CD14-positive monocyte (primary cell): ENCODE results near the gene CRTC2. TPM values are rescaled to one million over a fixed set of nuclear protein-coding genes. Genes with fewer than 3 reads are reported as not detected.
A peak's percentile ranks its signal among the peaks of the same experiment; 100 is the strongest.

ENCODE experiments used
- DNase-seq, 3 donors: peaks; one replicate each; pipeline ENCODE4 v3.0.0-alpha.2; 2011 to 2022
- H2AFZ ChIP-seq: 2 replicates; pipeline ENCODE4 v1.6.0; 2012; ENCODE audit warnings: mild to moderate bottlenecking, low read depth, low read length, inconsistent platforms; ENCODE audit not compliant: insufficient read depth, poor library complexity, severe bottlenecking
- H3K27ac ChIP-seq, 2 donors: 1 replicate in 1 of 2; 2 replicates in 1 of 2; pipeline ENCODE4 v1.5.1; 2012 to 2013; ENCODE audit warnings: low read length in 2 of 2, control low read depth in 1 of 2, inconsistent platforms in 1 of 2, low read depth in 1 of 2, mild to moderate bottlenecking in 1 of 2
- H3K27me3 ChIP-seq, 2 donors: one replicate each; pipeline versions ENCODE4 v1.6.0 to v1.6.1; 2011 to 2013; ENCODE audit warnings: low read length in 2 of 2; ENCODE audit not compliant: control insufficient read depth in 2 of 2, insufficient read depth in 2 of 2
- H3K36me3 ChIP-seq, 2 donors: replicated peaks in 1 of 2; 1 replicate in 1 of 2; 2 replicates in 1 of 2; pipeline versions ENCODE4 v1.5.1 to v1.6.1; 2012 to 2013; ENCODE audit warnings: low read length in 2 of 2, control low read depth in 1 of 2, inconsistent platforms in 1 of 2, mild to moderate bottlenecking in 1 of 2; ENCODE audit not compliant: insufficient read depth in 2 of 2, control insufficient read depth in 1 of 2
- H3K4me1 ChIP-seq, 2 donors: 1 replicate in 1 of 2; 2 replicates in 1 of 2; pipeline versions ENCODE4 v1.5.1 to v1.6.1; 2012 to 2013; ENCODE audit warnings: low read length in 2 of 2, control low read depth in 1 of 2, inconsistent platforms in 1 of 2, mild to moderate bottlenecking in 1 of 2, moderate library complexity in 1 of 2; ENCODE audit not compliant: insufficient read depth in 2 of 2, control insufficient read depth in 1 of 2
- H3K4me2 ChIP-seq: replicated peaks from 2 replicates; pipeline ENCODE3; 2012; ENCODE audit warnings: low read length, moderate library complexity, mild to moderate bottlenecking; ENCODE audit not compliant: poor library complexity, severe bottlenecking; ENCODE audit errors: extremely low read depth
- H3K4me3 ChIP-seq, 3 experiments: fragments of 200-600 bp in 1 of 3; sonication (generic) in 1 of 3; replicated peaks in 1 of 3; 1 replicate in 2 of 3; 2 replicates in 1 of 3; pipeline ENCODE4 v1.5.1; 2011 to 2013; ENCODE audit warnings: low read length in 3 of 3, mild to moderate bottlenecking in 3 of 3, control low read depth in 2 of 3, low read depth in 2 of 3, inconsistent platforms in 1 of 3, moderate library complexity in 1 of 3
- H3K79me2 ChIP-seq: 2 replicates; pipeline ENCODE4 v1.6.0; 2012; ENCODE audit warnings: mild to moderate bottlenecking, control low read depth, inconsistent platforms, low read length, moderate library complexity; ENCODE audit not compliant: insufficient read depth
- H3K9ac ChIP-seq: 2 replicates; pipeline ENCODE4 v1.6.0; 2017; ENCODE audit warnings: low read length, mild to moderate bottlenecking; ENCODE audit not compliant: insufficient read depth, poor library complexity, severe bottlenecking
- H3K9me3 ChIP-seq, 2 donors: replicated peaks in 1 of 2; 1 replicate in 1 of 2; 2 replicates in 1 of 2; pipeline versions ENCODE4 v1.5.1 to v1.6.1; 2012 to 2013; ENCODE audit warnings: low read length in 2 of 2, control low read depth in 1 of 2; ENCODE audit not compliant: control insufficient read depth in 1 of 2, insufficient read depth in 1 of 2
- H4K20me1 ChIP-seq: 2 replicates; pipeline ENCODE4 v1.6.0; 2012; ENCODE audit warnings: mild to moderate bottlenecking, low read length, control low read depth, moderate library complexity; ENCODE audit not compliant: insufficient read depth
- H3K27ac Mint-ChIP-seq, 7 donors: one replicate each; pipeline ENCODE4 v1.8.0; 2020; ENCODE audit warnings: mild to moderate bottlenecking in 7 of 7, mixed read lengths in 7 of 7, moderate library complexity in 6 of 7, inconsistent platforms in 2 of 7
- H3K27me3 Mint-ChIP-seq, 3 donors: one replicate each; pipeline ENCODE4 v1.8.0; 2021 to 2022; ENCODE audit warnings: low read depth in 3 of 3, mild to moderate bottlenecking in 3 of 3, mixed read lengths in 3 of 3, moderate library complexity in 3 of 3, inconsistent platforms in 1 of 3
- H3K36me3 Mint-ChIP-seq, 2 donors: one replicate each; pipeline ENCODE4 v1.8.0; 2020; ENCODE audit warnings: mixed read lengths in 2 of 2, inconsistent platforms in 1 of 2, mild to moderate bottlenecking in 1 of 2
- H3K4me1 Mint-ChIP-seq: one replicate; pipeline ENCODE4 v1.8.0; 2020; ENCODE audit warnings: mild to moderate bottlenecking, mixed read lengths
- H3K4me3 Mint-ChIP-seq, 2 donors: one replicate each; pipeline ENCODE4 v1.8.0; 2020; ENCODE audit warnings: mild to moderate bottlenecking in 2 of 2, mixed read lengths in 2 of 2, moderate library complexity in 1 of 2
- H3K9me3 Mint-ChIP-seq, 7 donors: one replicate each; pipeline ENCODE4 v1.8.0; 2020 to 2022; ENCODE audit warnings: mixed read lengths in 7 of 7, mild to moderate bottlenecking in 6 of 7, moderate library complexity in 6 of 7, inconsistent platforms in 2 of 7
- CTCF ChIP-seq: fragments of 200-600 bp; IDR thresholded peaks from one replicate; pipeline ENCODE4 v1.8.0; 2022; ENCODE audit warnings: antibody characterized with exemption, mild to moderate bottlenecking
- WGBS: methylation state at CpG from one replicate; pipeline ENCODE4 v1.1.5; 2013; ENCODE audit warnings: missing lambda C conversion rate; ENCODE audit not compliant: insufficient coverage; 5-methylcytosine and 5-hydroxymethylcytosine counted together
- intact Hi-C, 2 donors: fragments of 100-400 bp; cut with micrococcal nuclease; formaldehyde crosslinking; loops; one replicate each; pipeline versions ENCODE4 v1.15.0 to v1.15.1; 2023
- polyA plus RNA-seq, 3 donors: library from polyadenylated mRNA; depleted of rRNA in 1 of 3; unstranded in 2 of 3; stranded (reverse) in 1 of 3; fragments of 300-500 nt in 2 of 3; fragments of >200 nt in 1 of 3; fragmentation: Illumina TruSeq in 2 of 3; gene quantifications; 1 replicate in 2 of 3; 2 replicates in 1 of 3; pipeline ENCODE4 v1.2.3, GENCODE V29; 2012 to 2021

CRTC2 gene
- polyA plus RNA-seq, 3 donors, result 13.7 to 86.0 (median 21.2) TPM

GRCh38 chr1:153932156-153933131 is 26.0 kb downstream of the CRTC2 start:
- H2AFZ ChIP-seq, result no peak overlapping the region
- no peak overlapping the region for H3K4me3 ChIP-seq
- Mint-ChIP-seq H3K36me3 (peaks cover 75 to 87% of the 10 kb centered on the region in 2 donors), H3K4me3 (no peak overlapping the region), H3K4me1 (peaks cover 9% of the 10 kb centered on the region), H3K27me3 (peaks cover 0 to 5% (median 0%) of the 10 kb centered on the region in 3 donors), H3K27ac (peak overlapping the region in 1 of 7 donors; percentile 35), H3K9me3 (no peaks in the 10 kb centered on the region)
- H3K27ac ChIP-seq, result no peak overlapping the region
- H3K4me1 ChIP-seq, result no peaks in the 10 kb centered on the region
- no peaks in the 10 kb centered on the region for H3K27me3 ChIP-seq
- peaks cover 84% of the 10 kb centered on the region for H4K20me1 ChIP-seq
- peaks cover 19% of the 10 kb centered on the region for H3K79me2 ChIP-seq
- H3K36me3 ChIP-seq, result peaks cover 78 to 84% of the 10 kb centered on the region in 2 donors
- over 99% methylated on average over 12 of the region's 18 CpGs for WGBS
- no peak overlapping the region for H3K9ac ChIP-seq
- TF ChIP-seq CTCF, result no peak
- no peaks in the 10 kb centered on the region for H3K9me3 ChIP-seq
- H3K4me2 ChIP-seq, result no peak overlapping the region
- no peak for DNase-seq
- intact Hi-C loops, result no loop called here

DNA sequence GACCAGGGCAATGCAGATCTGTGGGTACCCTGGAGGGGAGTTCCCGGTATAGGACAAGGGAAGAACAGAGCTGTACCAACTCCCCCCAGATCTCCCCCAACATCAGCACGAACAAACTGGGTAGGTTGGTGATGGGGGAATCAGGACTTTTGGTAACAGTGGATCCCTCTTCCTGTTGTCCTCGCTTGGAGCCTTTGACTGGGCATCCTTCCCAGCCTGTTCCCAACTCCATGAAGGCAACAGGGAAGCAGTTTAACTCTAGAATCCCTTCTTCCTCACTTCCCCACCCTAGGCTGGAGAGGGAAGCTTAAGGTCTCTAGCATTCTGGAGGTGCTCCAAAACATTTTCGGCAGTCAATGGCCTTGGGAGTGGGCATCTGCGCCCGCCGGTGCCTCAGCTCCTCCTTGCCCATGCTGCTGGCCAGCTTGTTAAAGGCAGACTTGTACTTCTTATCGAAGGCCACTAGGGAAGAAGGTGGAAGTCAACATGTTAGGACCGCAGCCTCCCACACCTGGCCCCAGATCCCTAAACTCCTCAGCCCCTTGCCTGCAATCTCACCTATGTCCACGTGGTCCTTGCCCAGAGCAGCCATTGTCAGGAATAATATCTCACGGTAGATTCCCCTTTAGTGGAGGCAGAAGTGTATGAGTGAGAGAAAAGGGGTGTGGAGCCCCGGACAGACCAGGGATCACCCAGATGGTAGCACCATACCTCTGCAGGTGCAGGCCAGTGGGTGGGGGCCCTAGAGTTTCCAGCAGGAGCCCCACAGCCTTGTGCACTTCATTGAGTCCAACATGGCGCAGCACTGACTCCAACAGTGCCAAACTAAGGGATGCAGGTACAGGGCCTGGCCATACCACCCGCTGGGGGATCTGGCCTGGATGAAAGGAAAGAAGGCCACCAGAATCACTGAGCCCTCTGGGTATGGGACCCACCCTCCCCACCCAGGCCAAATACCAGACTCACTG is 28.1 kb downstream of the CRTC2 start:
- no peak for TF ChIP-seq CTCF
- Mint-ChIP-seq H3K9me3 (no peaks in the 10 kb centered on the region), H3K36me3 (peaks cover 53 to 65% of the 10 kb centered on the region in 2 donors), H3K27me3 (peaks cover 0 to 5% (median 0%) of the 10 kb centered on the region in 3 donors), H3K4me3 (no peak overlapping the region), H3K27ac (peak overlapping the region in 4 of 7 donors; percentile 15 to 40 (median 33)), H3K4me1 (peaks cover 9% of the 10 kb centered on the region)
- DNase-seq, result peak in 1 of 3 donors; percentile 2
- 96% methylated on average over 4 of the region's 14 CpGs for whole genome bisulfite sequencing
- no peak overlapping the region for H3K4me2 ChIP-seq
- peaks cover 62% of the 10 kb centered on the region for H4K20me1 ChIP-seq
- H3K4me1 ChIP-seq, result no peaks in the 10 kb centered on the region
- H3K27me3 ChIP-seq, result no peaks in the 10 kb centered on the region
- H3K79me2 ChIP-seq, result no peaks in the 10 kb centered on the region
- H3K36me3 ChIP-seq, result peaks cover 57 to 63% of the 10 kb centered on the region in 2 donors
- H3K9me3 ChIP-seq, result no peaks in the 10 kb centered on the region
- intact Hi-C loops, result no loop called here
- no peak overlapping the region for H3K9ac ChIP-seq
- no peak overlapping the region for H3K27ac ChIP-seq
- no peak overlapping the region for H3K4me3 ChIP-seq
- no peak overlapping the region for H2AFZ ChIP-seq
